NCI-H1436 treated with DMSO at 0.1 percent for 48 hours (cell line): Measurements from ENCODE around the gene AGXT.

Experiments
- DNase-seq: peaks from one replicate; lab custom pipeline; 2025; lab: John Stamatoyannopoulos, UW

AGXT gene

GRCh38 chr2:240916571-240917008, 48.0 kb downstream of the AGXT start:
- DNase-seq, result no peak

GRCh38 chr2:240917009-240917683, 48.5 kb downstream of the AGXT start:
- DNase-seq, result no peak

DNA sequence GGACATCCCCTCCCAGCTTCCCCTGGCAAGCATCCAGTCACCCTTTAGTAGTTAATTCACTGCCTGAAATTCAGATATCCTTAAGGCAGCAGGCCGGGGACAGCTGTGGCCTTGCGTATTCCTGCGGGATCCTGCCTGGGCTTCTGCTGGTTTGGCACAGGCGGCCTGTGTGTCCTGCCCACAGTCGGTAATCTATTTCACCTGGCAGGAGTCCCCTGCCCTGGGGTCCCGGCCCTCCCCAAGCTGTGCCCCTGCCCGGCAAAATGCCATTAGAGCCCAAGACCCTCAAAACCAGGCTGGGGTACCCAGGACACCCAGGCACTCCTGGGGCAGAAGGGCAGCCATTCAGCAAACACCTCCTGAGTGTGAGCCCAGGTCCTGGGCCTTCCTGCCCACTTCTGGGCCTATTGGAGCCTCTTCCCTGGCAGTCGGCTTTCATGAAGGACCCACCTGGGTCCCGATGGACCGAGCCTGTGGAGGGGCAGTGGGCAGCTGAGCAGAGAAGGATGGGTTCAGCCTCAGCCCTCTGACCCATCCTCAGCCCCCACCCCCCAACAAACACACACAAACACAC, 49.1 kb downstream of the AGXT start:
- DNase-seq, result no peak

- no peak for DNase-seq
Observed at GRCh38 chr2:240918258-240919091, 49.9 kb downstream of the AGXT start.

DNA sequence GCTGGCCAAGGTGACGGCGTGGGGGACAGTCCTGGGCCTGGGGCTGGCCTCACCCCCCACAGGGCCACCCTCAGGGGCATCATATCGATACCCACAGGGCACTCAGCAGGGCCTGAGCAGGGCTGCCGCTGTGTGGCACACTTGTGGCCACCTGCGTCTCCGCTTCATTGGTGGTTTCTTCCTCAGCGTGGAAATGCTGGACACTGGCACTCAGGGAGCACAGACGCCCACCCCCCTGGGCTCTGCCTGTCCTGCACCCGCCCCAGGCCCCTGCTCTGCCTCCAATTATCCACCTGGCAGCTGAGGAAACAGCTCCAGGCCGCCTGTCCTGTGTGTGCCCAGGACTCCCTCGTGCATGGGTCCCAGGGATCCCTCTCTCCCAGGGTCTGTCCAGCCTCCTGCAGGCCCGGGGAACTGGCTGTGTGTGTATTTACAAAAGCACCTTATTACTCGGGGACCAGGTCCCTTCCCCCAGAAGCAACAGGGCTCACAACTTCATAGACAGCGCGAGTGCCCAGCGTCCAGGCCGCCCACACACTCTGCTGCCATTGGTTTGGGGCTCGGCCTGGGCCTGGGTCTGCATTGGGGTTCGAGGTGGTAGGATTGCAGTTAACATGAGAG, 50.6 kb downstream of the AGXT start:
- no peak for DNase-seq

DNA sequence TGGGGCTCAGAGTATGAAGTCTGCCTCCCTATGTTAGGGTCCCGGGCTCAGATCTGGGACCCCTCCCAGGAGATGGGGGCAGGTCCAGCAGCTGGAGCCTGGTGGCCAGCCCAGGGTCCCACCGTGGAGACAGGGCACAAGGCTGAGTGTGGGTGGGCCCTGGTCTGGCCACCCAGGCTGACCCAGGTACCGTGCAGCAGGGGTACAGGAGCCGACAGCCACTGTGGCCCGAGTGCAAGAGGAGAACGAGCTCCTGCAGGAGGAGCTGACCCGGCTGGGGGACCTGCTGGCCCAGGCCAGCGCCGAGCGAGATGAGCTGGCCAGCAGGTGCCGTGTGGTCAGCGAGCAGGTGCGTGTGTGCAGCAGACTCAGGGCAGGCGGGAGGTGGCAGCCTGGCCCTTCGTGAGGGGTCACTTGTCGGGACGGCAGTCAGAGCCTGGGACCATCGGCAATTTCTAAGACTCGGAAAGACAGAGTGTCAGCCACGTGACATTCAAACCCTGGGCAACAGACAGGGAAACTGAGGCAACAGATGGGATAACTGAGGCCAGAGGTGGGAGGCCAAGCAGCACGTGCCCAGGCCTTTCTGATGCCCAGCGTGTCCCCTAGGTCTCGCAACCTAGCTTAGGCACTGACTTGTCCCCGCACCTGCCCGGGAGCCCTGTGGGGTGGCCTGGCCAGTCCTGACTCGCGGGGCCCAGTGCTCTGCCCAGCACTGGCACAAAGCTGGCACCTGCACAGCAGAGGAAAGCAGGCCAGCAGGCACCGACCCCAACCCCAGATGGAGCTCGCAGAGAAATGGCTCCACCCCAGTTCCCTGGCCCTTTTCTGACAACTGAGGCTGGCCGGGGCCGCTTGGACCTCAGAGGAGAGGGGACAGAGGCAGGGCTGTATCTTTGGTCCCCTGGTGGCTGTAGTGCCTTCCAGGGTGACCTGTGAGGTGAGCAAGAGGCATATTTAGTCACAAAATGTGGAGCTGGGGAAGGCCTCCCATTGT, 51.5 kb downstream of the AGXT start:
- no peak for DNase-seq

- no peak for DNase-seq
Observed at GRCh38 chr2:240920783-240921231, 52.2 kb downstream of the AGXT start.

DNA sequence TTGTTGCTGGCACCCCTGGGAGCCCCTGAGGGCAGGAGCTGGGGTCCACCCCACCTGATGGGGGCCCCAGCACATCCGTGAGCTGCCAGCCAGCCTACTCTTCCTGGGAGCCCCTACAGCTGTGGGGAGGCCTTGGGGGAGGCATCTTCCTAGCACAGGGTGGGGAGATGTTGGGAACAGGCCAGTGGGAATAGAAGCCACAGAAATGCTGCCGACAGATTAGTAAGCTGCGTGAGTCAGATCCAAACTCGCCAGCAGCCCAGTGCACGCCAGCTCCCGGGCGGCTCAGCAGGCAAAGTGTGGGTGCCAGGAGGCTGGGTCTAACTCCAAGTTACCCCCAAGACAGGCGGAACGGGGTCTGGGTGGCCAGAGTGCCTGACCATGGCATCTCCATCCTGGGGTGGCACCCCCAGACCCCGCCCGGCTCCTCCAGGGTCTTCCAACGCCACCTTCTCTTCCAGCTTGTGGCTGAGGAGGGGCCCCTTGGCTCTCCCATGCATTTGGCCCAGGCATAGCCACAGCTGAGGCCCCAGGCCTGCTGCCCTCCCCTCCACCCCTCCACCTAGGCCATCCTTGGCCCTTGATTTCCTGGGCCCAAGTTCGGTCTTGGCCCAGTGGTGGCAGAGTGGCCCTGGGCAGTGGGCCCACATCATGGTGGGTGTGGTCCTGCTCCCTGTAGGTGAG, 52.8 kb downstream of the AGXT start:
- no peak for DNase-seq

DNA sequence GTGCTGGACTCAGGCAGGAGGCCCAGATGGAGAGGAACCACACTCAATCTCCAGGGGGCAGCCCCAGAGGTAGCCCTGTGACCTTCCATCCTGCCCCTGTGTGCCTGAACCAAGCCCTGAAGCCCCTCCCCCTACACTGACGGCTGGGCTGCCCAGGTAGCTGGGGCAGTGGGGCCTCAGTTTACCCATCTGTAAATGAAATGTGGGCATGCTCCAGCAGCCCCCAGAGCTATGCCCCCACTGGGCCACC, 53.3 kb downstream of the AGXT start:
- no peak for DNase-seq

- no peak for DNase-seq
Observed at GRCh38 chr2:240922245-240922981, 53.8 kb downstream of the AGXT start.

- DNase-seq, result no peak
Observed at GRCh38 chr2:240922982-240923537, 54.4 kb downstream of the AGXT start.

DNA sequence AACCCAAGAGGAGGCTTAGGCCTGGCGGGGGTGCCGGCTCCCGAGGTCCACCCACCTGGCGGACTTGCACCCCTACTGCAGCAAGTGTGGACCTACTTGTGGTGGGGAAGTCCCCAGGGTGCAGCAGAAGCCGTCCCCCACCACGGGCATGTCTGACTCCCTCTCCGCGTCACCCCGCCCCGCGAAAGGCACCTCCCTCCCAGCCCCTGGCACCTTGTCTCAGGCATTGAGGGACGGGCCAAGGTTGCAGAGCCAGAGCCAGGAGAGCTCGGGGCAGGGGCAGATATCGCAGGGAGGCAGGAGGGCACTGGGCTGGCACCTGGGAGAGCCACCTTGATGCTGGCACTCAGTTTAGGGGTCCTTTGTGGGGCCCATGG, 56.6 kb downstream of the AGXT start:
- DNase-seq, result no peak

GRCh38 chr2:240925568-240926515, 57.2 kb downstream of the AGXT start:
- DNase-seq, result no peak

GRCh38 chr2:240926516-240927389, 58.1 kb downstream of the AGXT start:
- no peak for DNase-seq

GRCh38 chr2:240927390-240927781, 58.8 kb downstream of the AGXT start:
- DNase-seq, result no peak

GRCh38 chr2:240928476-240929363, 60.1 kb downstream of the AGXT start:
- no peak for DNase-seq
